ENCODE measurements around the gene GSC2. TPM values are rescaled to one million over a fixed set of nuclear protein-coding genes. Genes with fewer than 3 reads are reported as not detected.

The GSC2 gene
- total and polyA plus RNA-seq, 9 of the 15 experiments (the other 6 are each of a cell fraction or from before 2014, with no cell fraction given), result not detected

GRCh38 chr22:19143967-19144400 is 6.1 kb downstream of the GSC2 start (continued):
- TF ChIP-seq DEAF1 (CRISPR knock-in tag; IDR thresholded peaks at IDR 0.05), result no peak
- no peak for TF ChIP-seq RBM17 (IDR thresholded peaks at IDR 0.05; ENCODE audit: borderline replicate concordance, low read depth, low read length)
- no peak for TF ChIP-seq MAZ (CRISPR knock-in tag; conservative IDR thresholded peaks at IDR 0.05 in 1 of 2, IDR thresholded peaks at IDR 0.05 in 1 of 2)
- TF ChIP-seq FOXO4 (CRISPR knock-in tag; IDR thresholded peaks at IDR 0.05), result no peak
- no peak for TF ChIP-seq SREBF2 (CRISPR knock-in tag; IDR thresholded peaks at IDR 0.05)

DNA sequence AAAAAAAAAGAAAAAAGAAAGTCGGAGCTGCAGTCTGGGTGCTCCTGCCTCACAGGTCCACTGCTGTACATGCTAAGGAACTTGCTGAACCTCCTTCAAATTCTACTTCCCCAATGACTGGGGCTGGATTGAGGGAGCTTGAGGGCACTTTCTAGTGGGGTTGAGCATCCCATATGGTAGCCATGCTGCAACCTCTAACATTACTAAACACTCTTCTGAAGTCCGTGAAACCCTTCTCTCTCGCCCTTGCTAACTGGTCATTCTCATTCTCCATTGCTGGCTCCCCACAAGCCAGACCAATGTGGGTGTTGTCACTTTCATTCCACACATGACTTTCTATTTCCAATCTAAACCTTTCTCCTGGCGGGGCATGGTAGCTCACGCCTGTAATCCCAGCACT is 6.9 kb downstream of the GSC2 start:
- 0 out of 2 replicates have a peak, but pooled peaks cover 3% of the 10 kb centered on the region for H4K20me1 ChIP-seq (replicated peaks; ENCODE audit: control insufficient read depth, insufficient read depth, low read length)
- in situ Hi-C loops (cut with MboI), result no loop called here
- no TSS peak for BruUV-seq (replicated peaks)
- peak; percentile 32 for FAIRE-seq
- H3K79me2 ChIP-seq (ENCODE audit: control insufficient read depth, insufficient read depth, low read length), result peaks cover 15% of the 10 kb centered on the region
- ChIA-PET POLR2A (interaction anchor here (0.6 to 6.1 kb wide), 15 partner anchors 9 to 1389 kb away, joined by 3 to 54 read pairs (median 6); partner anchors contain the start of genes DGCR2 and TSSK2), CTCF (ENCODE audit: low intra/inter-chr PET ratio) (no interaction called here)
- H3K4me1 ChIP-seq (replicated peaks in 1 of 2; ENCODE audit: control insufficient read depth in 2 of 2, insufficient read depth in 2 of 2, low read length in 2 of 2), result peaks cover 4 to 18% of the 10 kb centered on the region in 2 experiments; a peak in 4 of 5 replicates
- DNase-seq (ENCODE audit: extremely low read depth in 1 of 4, low spot score in 3 of 4), result no peak
- H3K36me3 ChIP-seq (ENCODE audit: control insufficient read depth, insufficient read depth, low read length), result peaks cover 47% of the 10 kb centered on the region
- no peak overlapping the region for H2AFZ ChIP-seq (ENCODE audit: low read depth, low read length)
- peak overlapping the region; percentile 96 for H3K4me2 ChIP-seq (ENCODE audit: insufficient read depth, low read length)
- H3K27me3 ChIP-seq (ENCODE audit: control insufficient read depth in 2 of 2, insufficient read depth in 2 of 2, low read length in 2 of 2), result peaks cover 7 to 19% of the 10 kb centered on the region in 2 experiments; a peak in 4 of 5 replicates
- peaks cover 4% of the 10 kb centered on the region for H3K9me1 ChIP-seq (ENCODE audit: control insufficient read depth, insufficient read depth, low read length)
- peak overlapping the region; percentile 59 for H3K4me3 ChIP-seq
- H3K27ac ChIP-seq (ENCODE audit: extremely low read depth, low read depth, low read length), result no peak overlapping the region
- no peaks in the 10 kb centered on the region for H3K9me3 ChIP-seq (replicated peaks; ENCODE audit: control insufficient read depth, insufficient read depth, low read depth, low read length)
- 57% methylated on average over 5 of the region's 5 CpGs for WGBS (ENCODE audit: insufficient coverage, low coverage, missing lambda C conversion rate)
- H3K9ac ChIP-seq (ENCODE audit: insufficient read depth in 1 of 2, low read depth in 2 of 2, low read length in 2 of 2), result peak overlapping the region; percentile 74 to 92; a peak in 3 of 4 replicates
- ATAC-seq, result no peak
- intact Hi-C loops (cut with micrococcal nuclease), result no loop called here
- TF ChIP-seq SRF (CRISPR knock-in tag; IDR thresholded peaks at IDR 0.05), result no peak
- no peak for TF ChIP-seq EGR1 (conservative IDR thresholded peaks at IDR 0.05)
- 0 out of 2 replicates have a peak, but pooled peaks have one; percentile 11 for TF ChIP-seq CC2D1A (IDR thresholded peaks at IDR 0.05)
- TF ChIP-seq THRAP3 (IDR thresholded peaks at IDR 0.05; ENCODE audit: borderline replicate concordance), result no peak
- no peak for TF ChIP-seq PCBP1 (IDR thresholded peaks at IDR 0.05; ENCODE audit: low read depth, low read length, poor library complexity, severe bottlenecking)
- 0 out of 2 replicates have a peak, but pooled peaks have one; percentile 36 for TF ChIP-seq ELF1 (tag; IDR thresholded peaks at IDR 0.05)
- TF ChIP-seq E2F1 (CRISPR knock-in tag; IDR thresholded peaks at IDR 0.05), result no peak
- TF ChIP-seq STAT5B (CRISPR knock-in tag; IDR thresholded peaks at IDR 0.05), result no peak
- TF ChIP-seq KAT7 (CRISPR knock-in tag; IDR thresholded peaks at IDR 0.05; ENCODE audit: borderline replicate concordance), result no peak
- TF ChIP-seq LARP7 (IDR thresholded peaks at IDR 0.05), result 0 out of 2 replicates have a peak, but pooled peaks have one; percentile 34
- TF ChIP-seq TCF7L2 (IDR thresholded peaks at IDR 0.05; ENCODE audit: low read depth, low read length), result no peak
- TF ChIP-seq SMAD4 (CRISPR knock-in tag; conservative IDR thresholded peaks at IDR 0.05), result 0 out of 2 replicates have a peak, but pooled peaks have one; percentile 31

Data from K562 (cell line).